ENCODE measurements around the gene TAPT1.
"Not testable (repeated sequence)": the region's sequence is repeated elsewhere in the genome, so short reads cannot be mapped to it uniquely, and the experiment has no call there.

The TAPT1 gene

GRCh38 chr4:16212138-16212782 is 14.0 kb downstream of the TAPT1 start:
- DNase-seq (ENCODE audit: low read depth) = no peak

GRCh38 chr4:16207409-16207808 is 18.9 kb downstream of the TAPT1 start:
- DNase-seq (ENCODE audit: low read depth) = no peak

GRCh38 chr4:16206848-16207247 is 19.4 kb downstream of the TAPT1 start:
- DNase-seq (ENCODE audit: low read depth) = no peak

- DNase-seq (ENCODE audit: low read depth) = no peak
These were observed 20.0 kb downstream of the TAPT1 start for GRCh38 chr4:16206301-16206700.

GRCh38 chr4:16205298-16206164 is 20.7 kb downstream of the TAPT1 start:
- DNase-seq (ENCODE audit: low read depth) = no peak

GRCh38 chr4:16204505-16204904 is 21.8 kb downstream of the TAPT1 start:
- DNase-seq (ENCODE audit: low read depth) = no peak

- no peak for DNase-seq (ENCODE audit: low read depth)
These were observed 23.2 kb downstream of the TAPT1 start for GRCh38 chr4:16203083-16203482.

GRCh38 chr4:16202598-16202997 is 23.7 kb downstream of the TAPT1 start:
- no peak for DNase-seq (ENCODE audit: low read depth)

- DNase-seq (ENCODE audit: low read depth) = no peak
These were observed 27.2 kb downstream of the TAPT1 start for GRCh38 chr4:16199093-16199492.

GRCh38 chr4:16197876-16198665 is 28.2 kb downstream of the TAPT1 start:
- DNase-seq (ENCODE audit: low read depth) = no peak

- no peak for DNase-seq (ENCODE audit: low read depth)
These were observed 29.5 kb downstream of the TAPT1 start for GRCh38 chr4:16196482-16197393.

- no peak for DNase-seq (ENCODE audit: low read depth)
These were observed 31.1 kb downstream of the TAPT1 start for GRCh38 chr4:16195209-16195608.

- DNase-seq (ENCODE audit: low read depth) = not testable (repeated sequence)
These were observed 31.5 kb downstream of the TAPT1 start for GRCh38 chr4:16194798-16195197.

- no peak for DNase-seq (ENCODE audit: low read depth)
These were observed 32.1 kb downstream of the TAPT1 start for GRCh38 chr4:16194214-16194613.

GRCh38 chr4:16192631-16193518 is 33.4 kb downstream of the TAPT1 start:
- no peak for DNase-seq (ENCODE audit: low read depth)

GRCh38 chr4:16192057-16192456 is 34.2 kb downstream of the TAPT1 start:
- DNase-seq (ENCODE audit: low read depth) = no peak

- no peak for DNase-seq (ENCODE audit: low read depth)
These were observed 38.8 kb downstream of the TAPT1 start for GRCh38 chr4:16187455-16187854.

GRCh38 chr4:16186986-16187385 is 39.3 kb downstream of the TAPT1 start:
- DNase-seq (ENCODE audit: low read depth) = no peak

GRCh38 chr4:16183604-16184003 is 42.7 kb downstream of the TAPT1 start:
- DNase-seq (ENCODE audit: low read depth) = no peak

- no peak for DNase-seq (ENCODE audit: low read depth)
These were observed 49.6 kb downstream of the TAPT1 start for GRCh38 chr4:16176621-16177020.

GRCh38 chr4:16171831-16172230 is 54.4 kb downstream of the TAPT1 start:
- DNase-seq (ENCODE audit: low read depth) = no peak
